GM12878 (cell line): Measurements from ENCODE around the gene GRIN2A. TPM values are rescaled to one million over a fixed set of nuclear protein-coding genes. Genes with fewer than 3 reads are reported as not detected.

ENCODE experiments used
- ATAC-seq: fragments of 200-7000 bp; cut with Tn5 transposase; 3 replicates; pipeline ENCODE4 v1.9.1; 2020; ENCODE audit warnings: mild to moderate bottlenecking, moderate library complexity
- BruUV-seq: library from RNA; stranded (reverse); fragments of 400-500 nt; replicated peaks from 2 replicates; lab custom pipeline; 2021; lab: Mats Ljungman, UMichigan
- CTCF ChIA-PET: fragments of 300-600 bp; sonication (Branson Sonifier 250); formaldehyde crosslinking; extraction: SDS; loops from one replicate; lab custom pipeline; 2021; ENCODE audit warnings: inconsistent platforms; lab: Yijun Ruan, JAX
- POLR2A ChIA-PET: fragments of 350-600 bp; formaldehyde crosslinking; extraction: SDS; loops from one replicate; lab custom pipeline; 2021; ENCODE audit warnings: inconsistent platforms; lab: Charles Lee
- RAD21 ChIA-PET: fragments of 300-600 bp; sonication (Branson Sonifier 250); formaldehyde crosslinking; loops from one replicate; lab custom pipeline; 2023; ENCODE audit warnings: antibody characterized with exemption; ENCODE audit not compliant: unreplicated experiment; lab: Charles Lee
- SMC1A ChIA-PET: fragments of 300-600 bp; sonication (Branson Sonifier 250); formaldehyde crosslinking; loops from one replicate; lab custom pipeline; 2023; ENCODE audit not compliant: unreplicated experiment, uncharacterized antibody; lab: Charles Lee
- DNase-seq: peaks from one replicate; pipeline ENCODE4 v3.0.0-alpha.2; 2011; ENCODE audit warnings: low read depth, low spot score
- FAIRE-seq: peaks from 3 replicates; lab custom pipeline; 2011; peaks lifted over from hg19 to GRCh38; lab: Jason Lieb, UNC
- H2AFZ ChIP-seq: 2 replicates; pipeline ENCODE4 v1.6.0; 2011; ENCODE audit warnings: low read depth, low read length, control low read depth; ENCODE audit not compliant: control insufficient read depth
- H3K27ac ChIP-seq: 2 replicates; pipeline ENCODE4 v1.5.1; 2011; ENCODE audit warnings: control low read depth; ENCODE audit not compliant: control insufficient read depth, insufficient read depth
- H3K27me3 ChIP-seq, 2 experiments: replicated peaks in 1 of 2; 2 replicates each; pipeline versions ENCODE4 v1.6.0 to v1.6.1; 2011; ENCODE audit warnings: low read length in 1 of 2; ENCODE audit not compliant: control insufficient read depth in 2 of 2, insufficient read depth in 2 of 2
- H3K36me3 ChIP-seq, 2 experiments: 2 replicates each; pipeline ENCODE4 v1.5.1; 2011; ENCODE audit warnings: low read length in 1 of 2; ENCODE audit not compliant: control insufficient read depth in 2 of 2, insufficient read depth in 2 of 2
- H3K4me1 ChIP-seq: 2 replicates; pipeline ENCODE4 v1.6.1; 2011; ENCODE audit warnings: mild to moderate bottlenecking, low read length, moderate library complexity, mixed read lengths; ENCODE audit not compliant: control insufficient read depth, insufficient read depth
- H3K4me2 ChIP-seq: 2 replicates; pipeline ENCODE4 v1.6.0; 2011; ENCODE audit warnings: control low read depth; ENCODE audit not compliant: control insufficient read depth, insufficient read depth
- H3K4me3 ChIP-seq: fragments of 200-600 bp; sonication (generic); 2 replicates; pipeline ENCODE4 v1.5.1; 2016
- H3K79me2 ChIP-seq: 2 replicates; pipeline ENCODE4 v1.6.0; 2011; ENCODE audit warnings: low read length; ENCODE audit not compliant: control insufficient read depth, insufficient read depth
- H3K9ac ChIP-seq: 2 replicates; pipeline ENCODE4 v1.8.0; 2011; ENCODE audit warnings: low read length, control low read depth, mixed read lengths; ENCODE audit not compliant: control insufficient read depth, insufficient read depth
- H3K9me3 ChIP-seq: replicated peaks from 3 replicates; pipeline ENCODE4 v1.5.1; 2011; ENCODE audit warnings: mild to moderate bottlenecking, low read length; ENCODE audit not compliant: control insufficient read depth, insufficient read depth
- H4K20me1 ChIP-seq: 2 replicates; pipeline ENCODE4 v1.6.0; 2011; ENCODE audit not compliant: control insufficient read depth, insufficient read depth
- CUX1 ChIP-seq: IDR thresholded peaks from 2 replicates; pipeline ENCODE4 v1.6.1; 2012; ENCODE audit warnings: improper control_type of control experiment, low read depth, low read length; ENCODE audit not compliant: insufficient replicate concordance
- ETV6 ChIP-seq, 2 experiments: fragments of 450-650 bp in 1 of 2; IDR thresholded peaks in 1 of 2; conservative IDR thresholded peaks in 1 of 2; 2 replicates each; pipeline ENCODE4 v1.6.1; 2014; ENCODE audit warnings: antibody characterized with exemption in 1 of 2, borderline replicate concordance in 1 of 2, low read depth in 1 of 2, mild to moderate bottlenecking in 1 of 2, moderate library complexity in 1 of 2
- HCFC1 ChIP-seq: fragments of 150-350 bp; IDR thresholded peaks from 2 replicates; pipeline ENCODE4 v1.6.1; 2014; ENCODE audit warnings: low read length
- KAT2A ChIP-seq: conservative IDR thresholded peaks from 2 replicates; pipeline ENCODE4 v1.6.1; 2011; ENCODE audit warnings: low read depth, low read length; ENCODE audit not compliant: control insufficient read depth
- MEF2A ChIP-seq: IDR thresholded peaks from 2 replicates; pipeline ENCODE4 v1.6.1; 2011; ENCODE audit warnings: low read depth, mild to moderate bottlenecking, low read length, moderate library complexity; ENCODE audit not compliant: insufficient read depth
- MEF2B ChIP-seq: fragments of 450-650 bp; IDR thresholded peaks from 2 replicates; pipeline ENCODE4 v1.6.1; 2018; ENCODE audit warnings: mild to moderate bottlenecking, moderate library complexity; ENCODE audit not compliant: partially characterized antibody, poor library complexity, severe bottlenecking
- NFYA ChIP-seq: IDR thresholded peaks from 2 replicates; pipeline ENCODE4 v1.6.1; 2011; ENCODE audit warnings: low read depth, mild to moderate bottlenecking, low read length, improper control_type of control experiment, borderline replicate concordance
- RB1 ChIP-seq: fragments of 450-650 bp; formaldehyde crosslinking; IDR thresholded peaks from 2 replicates; pipeline ENCODE4 v1.6.1; 2017; ENCODE audit warnings: mild to moderate bottlenecking, borderline replicate concordance
- RELA ChIP-seq: fragments of 450-650 bp; IDR thresholded peaks from 2 replicates; pipeline ENCODE4 v1.8.0; 2014; ENCODE audit warnings: borderline replicate concordance; ENCODE audit not compliant: partially characterized antibody
- SMAD1 ChIP-seq: fragments of 450-650 bp; IDR thresholded peaks from 2 replicates; pipeline ENCODE4 v1.6.1; 2018; ENCODE audit warnings: mild to moderate bottlenecking, low read depth; ENCODE audit not compliant: partially characterized antibody
- TARDBP ChIP-seq: IDR thresholded peaks from 2 replicates; pipeline ENCODE4 v1.6.1; 2016; ENCODE audit warnings: borderline replicate concordance
- TCF7 ChIP-seq: IDR thresholded peaks from 2 replicates; pipeline ENCODE4 v1.6.1; 2014; ENCODE audit warnings: antibody characterized with exemption, borderline replicate concordance
- YY1 ChIP-seq: IDR thresholded peaks from 2 replicates; pipeline ENCODE4 v1.6.1; 2011; ENCODE audit warnings: low read depth, mild to moderate bottlenecking, low read length
- ZSCAN29 ChIP-seq: fragments of 450-650 bp; IDR thresholded peaks from 2 replicates; pipeline ENCODE4 v1.6.1; 2017; ENCODE audit warnings: mild to moderate bottlenecking, moderate library complexity
- in situ Hi-C: fragments of 300-500 bp; cut with MboI; formaldehyde crosslinking; loops from 9 replicates; pipeline ENCODE4 v1.14.3; 2018; ENCODE audit warnings: mixed read lengths
- intact Hi-C: fragments of 100-400 bp; cut with micrococcal nuclease; formaldehyde crosslinking; loops from one replicate; pipeline ENCODE4 v1.14.2; 2022; ENCODE audit not compliant: unreplicated experiment
- polyA plus RNA-seq, 11 experiments: library from polyadenylated mRNA; depleted of rRNA in 4 of 11; unstranded in 6 of 11; stranded (reverse) in 5 of 11; fragments of >200 nt; fragmentation: Nextera tagmentation in 4 of 11; fragmentation: Illumina TruSeq in 1 of 11; extraction: Ambion mirVana in 4 of 11; extraction: Trizol in 1 of 11; gene quantifications; 1 replicate in 1 of 11; 2 replicates in 10 of 11; pipeline versions ENCODE4 v1.2.1 to v1.2.3, GENCODE V29; 2011 to 2016; ENCODE audit warnings: inconsistent platforms in 2 of 11, missing spikeins in 2 of 11, low read depth in 1 of 11
- total RNA-seq, 4 experiments: library from RNA; depleted of rRNA in 3 of 4; stranded (reverse); fragments of >200 nt in 3 of 4; fragmentation: Illumina TruSeq in 1 of 4; extraction: Trizol in 1 of 4; gene quantifications; 2 replicates each; pipeline versions ENCODE4 v1.2.1 to v1.2.3, GENCODE V29; 2013 to 2021
- TF ChIP-seq, protein P1 (sequence below): IDR thresholded peaks from 2 replicates; pipeline ENCODE4 v1.6.1; 2012; ENCODE audit warnings: low read depth, low read length, improper control_type of control experiment
- TF ChIP-seq, protein P2 (sequence below): fragments of 450-650 bp; conservative IDR thresholded peaks from 2 replicates; pipeline ENCODE4 v1.6.1; 2017; ENCODE audit warnings: mild to moderate bottlenecking, moderate library complexity

Gene GRIN2A
- total and polyA plus RNA-seq, 10 of the 15 experiments (the other 5 are each of a cell fraction or from before 2014, with no cell fraction given) = 2.4 to 13.3 (median 7.3) TPM

DNA sequence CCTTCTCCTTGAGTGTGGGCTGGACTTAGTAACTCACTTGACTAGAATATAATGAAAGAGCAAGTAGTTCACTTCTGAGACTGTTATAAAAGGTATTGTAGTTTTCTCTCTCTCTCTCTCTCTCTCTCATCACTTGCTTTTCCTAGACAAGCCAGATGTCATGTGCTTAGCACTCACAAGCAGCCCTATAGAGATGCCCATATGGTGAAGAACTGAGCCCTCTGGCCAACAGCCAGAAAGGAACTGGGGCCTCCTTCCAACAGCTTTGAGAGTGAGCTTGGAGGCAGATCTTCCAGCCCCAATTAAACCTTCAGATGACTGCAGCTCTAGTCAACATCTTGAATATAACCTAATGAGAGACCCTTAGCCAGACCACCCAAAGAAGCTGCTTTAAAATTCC lies 440.5 kb downstream of the GRIN2A start:
- Histone ChIP-seq H4K20me1 (no peaks in the 10 kb centered on the region), H3K79me2 (no peaks in the 10 kb centered on the region), H3K4me1 (no peaks in the 10 kb centered on the region), H3K4me2 (no peak overlapping the region), H3K9ac (no peak overlapping the region), H3K27ac (no peak overlapping the region), H3K27me3 (no peaks in the 10 kb centered on the region), H3K36me3 (no peaks in the 10 kb centered on the region), H3K9me3 (no peaks in the 10 kb centered on the region), H3K4me3 (no peak overlapping the region), H2AFZ (no peak overlapping the region)
- no TSS peak for BruUV-seq
- intact Hi-C loops (no loop called here), in situ Hi-C loops (no loop called here)
- SMC1A ChIA-PET = interaction anchor here (0.8 to 1.5 kb wide), 7 partner anchors 10 to 381 kb away, joined by 3 read pairs; no protein-coding TSS in a partner anchor
- DNase-seq = no peak
- RAD21 ChIA-PET = no interaction called here
- POLR2A ChIA-PET = no interaction called here
- CTCF ChIA-PET = interaction anchor here (0.9 to 2.0 kb wide), 2 partner anchors 12 to 94 kb away, joined by 4 to 5 read pairs; no protein-coding TSS in a partner anchor
- ATAC-seq = no peak
- no peak for FAIRE-seq
- TF ChIP-seq SMAD1 (no peak), ZSCAN29 (no peak), CUX1 (no peak), RB1 (no peak), MEF2B (no peak), NFYA (no peak), YY1 (no peak), ETV6 (conservative IDR thresholded peaks at IDR 0.05 in 1 of 2, IDR thresholded peaks at IDR 0.05 in 1 of 2; ENCODE audit: borderline replicate concordance in 1 of 2, low read depth in 1 of 2) (no peak), RELA (no peak), TARDBP (no peak), MEF2A (no peak), HCFC1 (no peak), KAT2A (no peak), TCF7 (no peak)
- TF ChIP-seq, protein P1, sequence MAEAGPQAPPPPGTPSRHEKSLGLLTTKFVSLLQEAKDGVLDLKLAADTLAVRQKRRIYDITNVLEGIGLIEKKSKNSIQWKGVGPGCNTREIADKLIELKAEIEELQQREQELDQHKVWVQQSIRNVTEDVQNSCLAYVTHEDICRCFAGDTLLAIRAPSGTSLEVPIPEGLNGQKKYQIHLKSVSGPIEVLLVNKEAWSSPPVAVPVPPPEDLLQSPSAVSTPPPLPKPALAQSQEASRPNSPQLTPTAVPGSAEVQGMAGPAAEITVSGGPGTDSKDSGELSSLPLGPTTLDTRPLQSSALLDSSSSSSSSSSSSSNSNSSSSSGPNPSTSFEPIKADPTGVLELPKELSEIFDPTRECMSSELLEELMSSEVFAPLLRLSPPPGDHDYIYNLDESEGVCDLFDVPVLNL = no peak
- TF ChIP-seq, protein P2, sequence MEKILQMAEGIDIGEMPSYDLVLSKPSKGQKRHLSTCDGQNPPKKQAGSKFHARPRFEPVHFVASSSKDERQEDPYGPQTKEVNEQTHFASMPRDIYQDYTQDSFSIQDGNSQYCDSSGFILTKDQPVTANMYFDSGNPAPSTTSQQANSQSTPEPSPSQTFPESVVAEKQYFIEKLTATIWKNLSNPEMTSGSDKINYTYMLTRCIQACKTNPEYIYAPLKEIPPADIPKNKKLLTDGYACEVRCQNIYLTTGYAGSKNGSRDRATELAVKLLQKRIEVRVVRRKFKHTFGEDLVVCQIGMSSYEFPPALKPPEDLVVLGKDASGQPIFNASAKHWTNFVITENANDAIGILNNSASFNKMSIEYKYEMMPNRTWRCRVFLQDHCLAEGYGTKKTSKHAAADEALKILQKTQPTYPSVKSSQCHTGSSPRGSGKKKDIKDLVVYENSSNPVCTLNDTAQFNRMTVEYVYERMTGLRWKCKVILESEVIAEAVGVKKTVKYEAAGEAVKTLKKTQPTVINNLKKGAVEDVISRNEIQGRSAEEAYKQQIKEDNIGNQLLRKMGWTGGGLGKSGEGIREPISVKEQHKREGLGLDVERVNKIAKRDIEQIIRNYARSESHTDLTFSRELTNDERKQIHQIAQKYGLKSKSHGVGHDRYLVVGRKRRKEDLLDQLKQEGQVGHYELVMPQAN = no peak
